ENCODE measurements around the gene TAF1D. TPM values are rescaled to one million over a fixed set of nuclear protein-coding genes. Genes with fewer than 3 reads are reported as not detected.

The TAF1D gene
- total RNA-seq, 2 experiments from 2014 or later: 161 to 173 TPM

- Mint-ChIP-seq H3K9me3 (no peaks in the 10 kb centered on the region), H3K27ac (peak overlapping the region; percentile 98), H3K4me1 (ENCODE audit: low read depth) (peaks cover 78% of the 10 kb centered on the region), H3K4me3 (peak overlapping the region; percentile 98), H3K27me3 (no peaks in the 10 kb centered on the region), H3K36me3 (ENCODE audit: low read depth) (peaks cover 70% of the 10 kb centered on the region)
- Histone ChIP-seq H3K4me3 (ENCODE audit: low read length) (peak overlapping the region; percentile 88), H3K4me1 (ENCODE audit: insufficient read depth, low read length) (peaks cover 25% of the 10 kb centered on the region), H3K36me3 (ENCODE audit: insufficient read depth, low read length) (peaks cover 45% of the 10 kb centered on the region), H3K9me3 (ENCODE audit: control insufficient read depth in 1 of 2, insufficient read depth in 1 of 2, low read length in 2 of 2) (no peaks in the 10 kb centered on the region), H3K27me3 (ENCODE audit: control insufficient read depth in 1 of 2, insufficient read depth in 2 of 2, low read length in 2 of 2) (no peaks in the 10 kb centered on the region), H3K27ac (ENCODE audit: low read depth in 1 of 2, low read length in 2 of 2) (peak overlapping the region; percentile 24 to 97)
- DNase-seq (peak in 5 of 14 experiments; percentile 6 to 57 (median 51)), ATAC-seq (ENCODE audit: poor library complexity) (no peak)
- intact Hi-C loops (cut with DNase I, micrococcal nuclease): loop anchor here in 1 of 2 experiments (5.0 kb wide), 3 partner anchors 78 to 1232 kb away; partner anchors contain the start of genes ANKRD49, CEP295, CWC15 and KDM4D
- ChIA-PET CTCF (interaction anchor here (1.0 to 2.0 kb wide), 4 partner anchors 9 to 44 kb away, joined by 3 to 6 read pairs (median 4); partner anchors contain the start of gene MED17), POLR2A (interaction anchor here (0.7 to 3.3 kb wide), 13 partner anchors 9 to 1350 kb away, joined by 3 to 149 read pairs (median 12); partner anchors contain the start of genes CEP295, CWC15, ENDOD1 and KDM4D)
- TF ChIP-seq CTCF (IDR thresholded peaks at IDR 0.05): no peak
These were observed 1.1 kb downstream of the TAF1D start for GRCh38 chr11:93740031-93740729.

GRCh38 chr11:93738647-93739081 is 2.6 kb downstream of the TAF1D start:
- peaks cover 82% of the 10 kb centered on the region for H3K4me1 Mint-ChIP-seq (ENCODE audit: low read depth)

More at GRCh38 chr11:93738647-93739081, 2.6 kb downstream of the TAF1D start:
- ATAC-seq (ENCODE audit: poor library complexity) (no peak), DNase-seq (peak in 1 of 14 experiments; percentile 13)
- peaks cover 85% of the 10 kb centered on the region for H3K36me3 Mint-ChIP-seq (ENCODE audit: low read depth)
- H3K27ac Mint-ChIP-seq: peak overlapping the region; percentile 98
- Histone ChIP-seq H3K4me3 (ENCODE audit: low read length) (peak overlapping the region; percentile 88), H3K9me3 (ENCODE audit: control insufficient read depth in 1 of 2, insufficient read depth in 1 of 2, low read length in 2 of 2) (no peaks in the 10 kb centered on the region), H3K27ac (ENCODE audit: low read depth in 1 of 2, low read length in 2 of 2) (peak overlapping the region in 1 of 2 donors; percentile 27), H3K36me3 (ENCODE audit: insufficient read depth, low read length) (peaks cover 58% of the 10 kb centered on the region), H3K4me1 (ENCODE audit: insufficient read depth, low read length) (peaks cover 33% of the 10 kb centered on the region), H3K27me3 (ENCODE audit: control insufficient read depth in 1 of 2, insufficient read depth in 2 of 2, low read length in 2 of 2) (no peaks in the 10 kb centered on the region)
- ChIA-PET POLR2A (interaction anchor here (1.0 to 2.1 kb wide), 4 partner anchors 8 to 45 kb away, joined by 3 to 10 read pairs (median 4); partner anchors contain the start of gene MED17), CTCF (no interaction called here)
- H3K27me3 Mint-ChIP-seq: no peaks in the 10 kb centered on the region
- no peak for TF ChIP-seq CTCF (IDR thresholded peaks at IDR 0.05)
- H3K4me3 Mint-ChIP-seq: peak overlapping the region; percentile 89
- intact Hi-C loops (cut with DNase I, micrococcal nuclease): loop anchor here in 1 of 2 experiments (2.0 kb wide), 1 partner anchor 542 kb away; the partner anchor contains the start of gene SLC36A4
- no peaks in the 10 kb centered on the region for H3K9me3 Mint-ChIP-seq

All from CD4-positive, alpha-beta T cell (primary cell).